GM19238 (cell line): ENCODE measurements around the gene CLEC20A.

Experiments
- DNase-seq: peaks from one replicate; pipeline ENCODE4 v3.0.0; 2011; ENCODE audit warnings: low spot score; ENCODE audit not compliant: insufficient read length

Gene CLEC20A

DNA sequence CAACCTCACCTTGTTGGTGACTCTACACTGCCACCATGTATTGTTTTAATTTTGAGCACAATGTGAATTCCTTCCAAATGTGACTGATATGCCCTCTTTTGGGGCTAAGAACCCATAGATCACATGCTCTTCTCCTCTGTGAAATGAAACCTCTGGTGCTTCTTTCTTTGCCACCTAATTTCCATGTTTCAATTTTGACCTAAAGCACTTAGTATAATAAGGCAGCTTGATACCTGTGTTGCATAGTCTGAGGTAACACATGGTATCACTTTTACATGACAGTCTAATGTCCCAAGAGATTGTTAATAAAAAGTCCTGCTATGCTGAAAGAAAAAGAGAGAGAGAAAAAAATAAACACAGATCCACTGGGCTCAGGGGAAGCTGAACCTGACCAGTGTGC is 24.2 kb downstream of the CLEC20A start:
- no peak for DNase-seq

DNA sequence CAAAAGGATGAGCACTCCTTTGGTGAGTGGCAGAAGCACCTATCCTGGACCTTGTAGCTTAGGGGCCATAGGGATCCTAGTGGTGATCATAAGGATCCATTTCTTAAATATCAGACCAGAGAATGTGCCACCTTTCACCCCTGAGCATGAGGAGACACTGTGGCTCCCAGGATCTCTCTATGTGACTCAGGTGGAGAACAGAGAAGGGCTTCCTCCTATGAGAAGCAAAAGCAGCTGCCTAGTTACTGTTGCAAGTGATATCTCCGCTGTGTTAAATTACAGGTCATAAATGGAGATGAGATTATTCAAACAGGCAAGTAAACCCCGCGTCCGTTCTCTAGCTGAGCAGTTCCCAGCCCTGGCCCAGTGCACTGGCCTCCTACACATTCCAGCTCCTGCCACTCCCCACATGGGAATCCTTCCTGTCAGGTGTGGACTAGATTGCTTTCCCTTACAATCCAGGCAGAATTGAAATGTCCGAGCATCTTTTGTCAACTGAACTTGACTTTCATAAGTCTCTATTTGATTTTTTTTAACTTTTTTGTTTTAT is 26.3 kb downstream of the CLEC20A start:
- no peak for DNase-seq

DNA sequence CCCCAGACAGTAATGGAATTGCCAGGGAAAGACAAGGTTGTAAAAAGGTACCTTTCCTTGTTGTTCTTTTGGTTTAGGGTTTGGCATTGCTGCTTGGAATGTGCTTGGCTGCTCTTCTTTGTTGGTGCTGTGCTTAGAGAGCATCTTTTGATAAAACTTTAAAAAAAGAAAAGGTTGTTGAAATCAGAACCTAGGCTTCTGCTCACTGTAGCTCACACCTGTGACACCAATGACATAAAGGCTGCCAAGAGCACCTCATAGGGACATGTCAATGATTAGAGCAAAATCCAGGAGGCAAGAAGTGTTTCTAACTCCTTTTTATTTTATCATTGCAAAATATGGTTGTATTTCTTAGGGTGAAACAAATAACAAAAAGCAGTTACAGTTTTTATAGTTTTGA is 28.9 kb downstream of the CLEC20A start:
- no peak for DNase-seq

DNA sequence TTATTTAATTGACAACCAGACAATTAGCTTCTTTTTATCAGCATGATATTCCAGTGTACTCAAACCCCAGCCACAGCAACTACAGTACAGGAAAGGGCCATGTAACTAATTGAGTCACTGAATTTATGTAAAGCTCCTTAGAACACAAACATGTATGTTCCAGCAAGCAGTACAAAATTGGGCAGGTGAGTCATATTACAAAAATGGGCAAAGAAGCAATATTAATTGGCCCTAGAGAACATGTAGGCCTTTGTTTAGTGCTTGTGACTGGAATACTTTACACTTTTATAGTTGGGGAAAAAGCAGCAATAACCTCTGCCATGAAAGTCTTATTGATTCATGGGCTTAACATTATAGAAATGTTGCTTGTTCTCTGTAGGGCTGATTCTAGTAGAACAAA is 31.8 kb downstream of the CLEC20A start:
- DNase-seq, result no peak

DNA sequence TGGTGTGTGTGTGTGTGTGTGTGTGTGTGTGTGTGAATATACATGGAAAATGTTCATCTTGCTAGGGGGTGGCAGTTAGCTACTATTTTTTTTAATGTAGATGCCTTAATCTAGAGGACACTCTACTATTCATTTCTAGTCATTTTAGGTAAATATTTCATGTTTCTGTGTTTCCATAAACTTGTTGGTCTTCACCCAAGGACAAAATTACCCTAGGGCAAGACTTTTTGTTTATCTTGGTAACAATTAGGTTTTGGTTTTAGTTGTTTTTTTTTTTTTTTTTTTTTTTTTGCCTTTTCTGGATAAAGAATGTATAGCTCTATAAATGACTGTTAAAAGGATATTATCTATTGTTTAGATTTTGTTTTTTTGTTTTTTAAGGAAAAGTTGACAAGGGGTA is 32.2 kb downstream of the CLEC20A start:
- DNase-seq, result no peak

DNA sequence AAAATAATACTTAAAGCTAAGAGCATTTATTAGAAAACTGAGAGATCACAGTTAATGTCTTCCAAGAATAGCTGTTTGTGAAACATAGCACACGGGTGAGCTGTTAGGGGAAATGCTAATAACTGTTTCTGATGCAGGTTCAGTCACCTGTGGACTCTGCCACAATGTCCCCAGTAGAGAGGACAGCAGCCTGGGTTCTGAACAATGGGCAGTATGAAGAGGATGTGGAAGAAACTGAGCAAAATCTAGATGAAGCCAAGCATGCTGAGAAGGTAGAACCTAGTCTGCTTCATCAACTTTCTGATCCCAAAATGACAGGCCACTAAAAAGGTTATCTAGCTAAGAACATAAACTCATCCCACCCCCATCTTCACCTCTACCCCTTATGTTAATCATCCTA is 32.6 kb downstream of the CLEC20A start:
- DNase-seq, result no peak

DNA sequence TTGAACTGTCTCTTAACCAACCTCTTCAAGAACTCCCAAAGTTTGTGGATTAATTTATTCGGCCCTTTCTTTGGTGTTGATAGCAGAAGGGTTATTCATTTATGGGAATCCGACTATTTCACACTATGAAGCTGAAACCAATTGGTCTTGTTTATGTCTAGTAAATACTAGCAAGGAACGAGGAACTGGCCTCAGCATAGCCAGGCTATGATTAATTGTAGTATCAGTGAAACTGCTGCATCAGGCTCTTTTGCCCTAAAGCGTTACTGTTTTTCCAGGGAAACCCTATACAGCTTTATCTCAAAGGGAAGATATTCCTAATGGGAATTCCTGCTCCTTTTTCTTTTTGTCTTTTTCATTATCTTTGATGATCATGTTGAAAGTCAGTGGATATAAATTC is 35.1 kb downstream of the CLEC20A start:
- DNase-seq, result no peak

DNA sequence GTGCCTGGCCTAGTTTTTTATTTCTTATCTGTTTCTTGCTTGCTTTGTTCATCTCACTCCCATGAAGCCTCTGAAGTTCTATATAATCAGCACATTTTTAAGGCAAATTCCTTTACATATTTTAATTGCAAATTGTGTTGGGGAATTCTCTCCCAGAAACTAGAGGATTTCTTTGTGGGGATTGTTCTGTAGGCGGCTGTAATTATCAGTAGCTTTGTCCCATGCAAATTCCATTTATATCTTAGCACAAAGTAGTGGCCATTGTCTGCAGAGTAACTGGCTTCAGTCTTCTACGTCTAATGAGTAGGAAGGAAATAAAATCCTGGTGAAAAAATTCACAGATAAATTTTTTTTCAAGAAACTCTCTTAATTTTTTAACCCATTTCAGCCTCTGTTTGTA is 35.7 kb downstream of the CLEC20A start:
- DNase-seq, result no peak

DNA sequence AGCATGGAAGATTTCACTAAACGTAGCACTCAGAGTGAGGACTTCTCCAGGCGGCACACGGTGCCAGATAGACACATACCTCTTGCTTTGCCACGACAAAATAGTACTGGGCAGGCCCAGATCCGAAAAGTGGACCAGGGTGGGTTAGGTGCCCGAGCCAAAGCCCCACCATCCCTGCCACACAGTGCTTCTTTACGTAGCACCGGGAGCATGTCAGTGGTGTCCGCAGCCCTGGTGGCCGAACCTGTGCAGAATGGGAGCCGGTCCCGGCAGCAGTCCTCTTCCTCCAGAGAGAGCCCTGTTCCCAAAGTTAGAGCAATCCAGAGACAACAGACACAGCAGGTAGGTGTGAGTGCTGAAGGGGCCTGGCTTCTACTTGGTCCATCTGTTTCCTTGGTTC is 38.6 kb downstream of the CLEC20A start:
- DNase-seq, result no peak

DNA sequence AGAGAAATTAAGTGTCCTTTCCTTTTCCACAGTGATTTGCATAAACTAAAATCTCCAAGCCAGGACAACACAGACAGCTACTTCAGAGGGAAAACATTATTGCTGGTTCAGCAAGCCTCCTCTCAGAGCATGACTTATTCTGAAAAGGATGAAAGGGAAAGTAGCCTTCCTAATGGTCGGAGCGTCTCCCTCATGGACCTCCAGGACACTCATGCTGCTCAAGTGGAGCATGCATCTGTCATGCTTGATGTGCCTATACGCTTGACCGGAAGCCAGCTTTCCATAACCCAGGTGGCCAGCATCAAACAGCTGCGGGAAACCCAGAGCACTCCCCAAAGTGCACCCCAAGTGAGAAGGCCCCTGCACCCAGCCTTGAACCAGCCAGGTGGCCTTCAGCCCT is 39.1 kb downstream of the CLEC20A start:
- DNase-seq, result no peak

DNA sequence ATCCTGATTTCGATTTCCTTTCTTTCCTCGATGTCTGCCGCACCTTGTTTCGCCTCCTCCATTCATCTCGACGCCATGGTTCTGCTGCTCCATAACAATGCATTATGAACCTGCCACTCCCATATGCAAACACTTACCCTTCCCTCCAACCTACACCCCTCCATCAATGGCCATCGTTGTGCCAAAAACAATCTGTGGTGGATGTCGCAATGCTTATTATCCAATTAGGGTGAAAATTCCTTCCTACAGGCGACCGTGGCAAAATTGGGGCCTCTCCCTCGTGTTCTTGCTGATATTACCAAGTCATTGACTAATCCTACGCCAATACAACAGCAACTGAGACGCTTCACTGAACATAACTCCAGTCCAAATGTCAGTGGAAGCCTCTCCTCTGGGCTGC is 40.3 kb downstream of the CLEC20A start:
- no peak for DNase-seq

DNA sequence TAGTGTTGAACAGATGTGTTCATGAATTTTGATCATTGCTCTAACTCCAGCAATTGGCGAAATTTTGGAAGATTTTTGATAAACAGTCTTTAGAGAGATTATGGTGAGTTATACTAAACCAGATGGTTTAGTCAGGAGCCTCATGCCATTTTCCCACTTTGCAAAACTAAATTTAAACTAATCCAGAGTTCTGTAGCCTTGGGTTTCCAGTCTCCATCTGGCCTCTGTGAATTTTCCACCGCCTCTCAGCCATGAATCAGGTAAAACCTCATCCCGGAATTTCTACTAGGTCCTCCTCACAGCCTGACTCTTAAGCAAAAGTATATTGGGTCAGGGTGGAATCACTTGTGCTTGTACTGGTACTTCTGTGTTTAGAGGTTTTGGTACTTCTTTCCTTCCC is 44.8 kb downstream of the CLEC20A start:
- DNase-seq, result no peak

DNA sequence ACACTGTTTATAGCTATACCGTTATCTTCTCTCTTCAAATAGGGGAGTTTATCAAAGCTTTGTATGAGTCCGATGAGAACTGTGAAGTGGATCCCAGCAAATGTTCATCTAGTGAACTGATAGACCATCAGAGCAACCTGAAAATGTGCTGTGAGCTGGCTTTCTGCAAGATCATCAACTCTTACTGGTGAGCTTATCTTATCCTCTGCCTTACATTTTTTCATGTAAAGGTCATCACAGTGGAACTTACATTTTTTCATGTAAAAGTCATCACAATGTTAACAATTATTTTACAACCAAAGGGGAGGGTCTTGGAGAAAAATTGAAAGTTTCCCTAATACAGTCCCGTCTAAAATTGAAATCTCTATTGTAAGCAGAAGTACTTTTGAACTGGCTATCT is 45.2 kb downstream of the CLEC20A start:
- no peak for DNase-seq

DNA sequence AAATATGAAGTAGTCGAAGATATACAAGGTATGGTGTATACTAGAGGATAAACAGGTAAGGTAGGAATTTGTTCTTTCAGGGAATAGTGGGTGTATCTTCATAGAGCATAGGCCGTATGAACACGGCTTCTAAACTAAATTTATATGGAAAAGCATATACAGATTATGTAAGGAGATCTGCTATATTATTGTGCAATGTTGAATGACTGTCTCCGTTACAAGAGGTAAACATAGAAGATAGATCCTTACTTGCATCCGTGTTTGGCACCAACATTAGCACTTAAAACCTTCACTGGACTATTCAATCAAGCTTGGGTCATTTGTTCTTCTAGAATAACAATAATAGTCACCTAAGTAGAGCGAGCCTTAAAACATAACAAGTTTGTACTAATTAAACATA is 45.9 kb downstream of the CLEC20A start:
- no peak for DNase-seq

DNA sequence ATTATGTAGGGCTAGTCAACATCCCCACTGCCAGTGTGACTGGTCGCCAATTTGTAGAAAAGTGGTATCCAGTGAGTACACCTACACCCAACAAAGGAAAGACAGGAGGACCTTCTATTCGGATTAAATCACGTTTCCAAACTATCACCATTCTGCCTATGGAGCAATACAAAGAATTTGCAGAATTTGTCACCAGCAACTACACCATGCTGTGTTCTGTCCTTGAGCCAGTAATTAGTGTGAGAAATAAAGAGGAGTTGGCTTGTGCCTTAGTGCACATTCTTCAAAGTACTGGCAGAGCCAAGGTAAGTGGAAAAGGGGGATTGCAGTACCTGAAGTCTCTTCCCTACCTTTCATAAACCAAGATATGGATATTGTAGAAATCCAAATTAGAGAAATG is 53.8 kb downstream of the CLEC20A start:
- no peak for DNase-seq

DNA sequence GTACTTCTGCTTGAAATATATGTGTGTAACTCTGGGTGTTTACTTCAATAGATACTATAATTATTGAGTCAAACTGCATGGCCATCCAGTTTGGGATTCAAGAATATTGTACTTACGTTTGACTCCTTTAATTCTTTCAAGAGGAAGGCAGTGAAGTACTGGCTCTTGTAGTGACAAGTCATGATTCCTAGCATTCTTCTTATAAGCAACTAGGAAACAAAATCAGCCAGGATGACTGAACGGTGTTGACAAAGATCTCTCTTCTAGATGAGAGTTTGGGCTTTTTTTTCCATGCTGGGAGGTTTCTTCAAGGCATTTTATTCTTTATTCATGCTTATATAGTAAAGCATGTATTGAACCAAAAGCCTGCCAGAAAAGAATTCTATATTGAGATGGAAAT is 58.3 kb downstream of the CLEC20A start:
- no peak for DNase-seq

DNA sequence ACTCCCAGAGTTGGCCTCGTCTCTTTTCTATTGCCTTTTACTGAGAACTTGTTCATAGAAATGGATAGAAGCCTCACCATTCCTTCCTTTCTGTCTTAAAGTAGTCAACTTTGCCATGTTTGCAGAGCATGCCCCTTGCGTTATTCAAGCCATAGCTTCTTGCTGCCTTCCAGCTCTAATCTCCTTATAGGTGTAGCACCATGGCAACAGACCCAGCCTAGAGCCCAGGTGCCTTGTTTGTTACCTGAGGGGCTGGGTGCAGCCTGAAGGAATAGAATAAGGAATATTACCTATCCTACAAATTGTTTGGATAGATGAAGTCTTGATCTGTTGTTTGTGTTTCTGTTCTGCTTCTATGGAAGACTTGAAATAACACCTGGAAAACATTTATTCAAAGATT is 59.9 kb downstream of the CLEC20A start:
- DNase-seq, result no peak

DNA sequence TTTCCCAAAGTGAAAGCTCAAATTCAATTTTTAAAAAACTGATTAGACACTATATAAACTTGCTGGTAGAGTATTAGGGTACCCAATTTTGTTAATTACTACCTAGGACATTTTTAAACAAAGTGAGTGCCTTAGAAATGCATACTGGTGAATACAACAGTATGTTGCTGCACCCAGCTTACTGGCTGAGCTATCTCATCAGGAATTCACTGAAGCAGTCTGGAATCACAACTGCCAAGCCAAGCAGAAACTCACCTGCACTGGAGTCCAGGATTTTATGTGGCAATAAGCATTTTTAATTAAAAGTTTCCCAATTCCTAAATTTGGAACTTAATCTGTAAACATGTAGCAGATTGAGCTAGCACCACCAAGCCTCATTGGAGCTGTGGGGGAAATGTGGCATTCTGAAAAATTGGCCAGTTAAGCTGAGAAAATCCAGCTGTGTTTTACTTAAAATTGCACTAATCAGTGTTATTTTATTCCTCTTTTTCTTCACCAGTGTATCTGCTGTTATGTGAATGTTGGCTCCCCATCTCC is 61.8 kb downstream of the CLEC20A start:
- DNase-seq, result no peak

DNA sequence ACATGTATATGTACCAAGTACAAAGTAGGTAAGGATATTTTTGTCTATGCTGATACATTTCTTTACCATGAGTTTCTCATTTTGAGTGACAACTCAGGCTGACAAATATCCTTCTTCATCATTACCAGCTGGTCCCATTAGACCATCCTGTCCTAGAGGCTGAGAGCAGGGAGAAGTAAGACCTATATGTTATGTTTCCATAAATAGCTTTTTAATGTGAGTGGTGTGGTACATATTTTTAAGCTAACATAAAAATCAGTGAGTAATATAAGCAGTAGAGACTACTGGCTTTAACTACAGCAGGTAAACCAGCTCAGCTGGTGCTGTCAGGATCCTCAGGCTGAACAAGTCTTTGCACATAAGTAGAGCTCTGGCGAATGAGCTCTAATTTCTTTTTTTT is 62.4 kb downstream of the CLEC20A start:
- no peak for DNase-seq
